Measurements from ENCODE around the gene KRT9.

The KRT9 gene

DNA sequence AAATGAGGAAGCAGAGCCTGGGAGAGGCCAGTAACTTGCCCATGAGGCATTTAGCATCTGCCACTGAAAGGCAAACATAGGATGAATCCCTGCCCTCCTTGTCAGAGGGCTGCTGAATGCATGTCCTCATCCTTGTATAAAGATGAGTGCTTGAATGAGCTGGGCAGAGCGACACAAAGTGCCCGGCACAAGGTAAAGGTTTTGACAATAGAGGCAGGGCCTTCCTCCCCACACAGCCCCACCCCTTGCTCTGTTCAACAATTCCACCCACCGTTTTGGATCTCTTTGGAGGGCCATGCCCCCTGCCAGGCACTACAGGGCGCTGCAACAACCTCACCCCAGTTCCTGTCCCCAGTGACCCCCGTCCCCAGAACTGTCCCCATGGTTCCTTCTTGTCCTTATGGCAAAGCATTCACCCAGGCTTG, 42.4 kb downstream of the KRT9 start:
- DNase-seq (ENCODE audit: low spot score): no peak

DNA sequence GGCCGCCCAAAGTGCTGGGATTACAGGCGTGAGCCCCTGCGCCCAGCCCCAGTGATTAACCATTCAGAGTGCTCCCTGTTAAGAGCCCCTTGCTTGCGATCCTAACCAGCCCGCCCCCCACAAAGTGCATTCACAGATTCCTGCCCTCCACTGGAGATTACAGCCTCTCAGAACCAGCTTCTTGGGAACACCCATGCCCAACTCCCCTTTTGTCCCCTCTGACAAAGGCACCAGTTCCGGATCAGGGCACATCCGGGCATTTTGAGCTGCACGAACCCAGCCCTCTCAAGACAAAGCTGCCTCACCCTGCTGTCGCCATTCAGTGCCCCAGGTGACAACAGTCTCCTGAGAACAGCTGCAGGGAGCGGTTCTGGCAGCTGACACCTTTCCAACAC, 42.9 kb downstream of the KRT9 start:
- DNase-seq (ENCODE audit: low spot score): no peak

DNA sequence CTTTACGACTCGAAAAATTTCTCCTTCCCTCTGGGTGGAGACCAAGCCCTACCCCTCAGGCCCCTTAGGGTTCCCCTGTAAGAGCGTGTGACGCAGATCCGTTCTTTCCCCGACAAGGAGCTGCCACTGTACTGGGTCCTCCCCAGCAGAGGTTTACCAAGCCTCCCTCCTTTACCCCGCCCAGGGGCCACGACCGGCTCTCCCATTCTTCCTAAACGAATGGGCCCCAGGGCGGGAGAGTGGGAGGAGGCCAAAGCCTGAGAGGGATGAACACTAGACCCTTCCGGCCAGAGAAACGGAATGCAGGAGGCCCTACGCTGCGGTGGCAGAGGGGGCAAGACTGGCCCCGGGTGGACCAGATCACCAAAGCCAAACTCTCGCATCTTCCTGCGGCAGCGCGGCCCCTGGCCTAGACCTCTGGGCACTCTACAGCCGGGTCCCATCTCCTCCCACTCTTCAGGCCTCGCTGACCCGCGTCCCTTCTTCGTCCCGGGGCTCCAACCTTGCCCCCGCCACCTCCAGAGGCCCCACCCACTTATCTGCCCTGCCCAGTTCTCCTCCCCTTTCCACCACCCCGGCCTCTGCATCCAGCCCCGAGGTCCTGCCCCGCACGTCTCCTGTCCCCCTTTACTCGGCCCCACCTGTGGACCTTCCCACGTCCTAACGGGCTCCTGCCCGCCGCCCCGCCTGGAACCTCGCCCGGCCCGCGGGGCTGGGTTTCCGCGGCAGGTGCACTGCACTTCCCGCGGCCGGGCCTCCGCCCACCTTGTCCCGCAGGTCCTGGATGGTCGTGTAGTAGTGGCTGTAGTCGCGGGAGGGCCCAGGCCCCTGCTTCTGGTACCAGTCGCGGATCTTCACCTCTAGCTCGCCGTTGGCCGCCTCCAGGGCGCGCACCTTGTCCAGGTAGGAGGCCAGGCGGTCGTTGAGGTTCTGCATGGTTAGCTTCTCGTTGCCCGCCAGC, 44.5 kb downstream of the KRT9 start:
- DNase-seq (ENCODE audit: low spot score): no peak

DNA sequence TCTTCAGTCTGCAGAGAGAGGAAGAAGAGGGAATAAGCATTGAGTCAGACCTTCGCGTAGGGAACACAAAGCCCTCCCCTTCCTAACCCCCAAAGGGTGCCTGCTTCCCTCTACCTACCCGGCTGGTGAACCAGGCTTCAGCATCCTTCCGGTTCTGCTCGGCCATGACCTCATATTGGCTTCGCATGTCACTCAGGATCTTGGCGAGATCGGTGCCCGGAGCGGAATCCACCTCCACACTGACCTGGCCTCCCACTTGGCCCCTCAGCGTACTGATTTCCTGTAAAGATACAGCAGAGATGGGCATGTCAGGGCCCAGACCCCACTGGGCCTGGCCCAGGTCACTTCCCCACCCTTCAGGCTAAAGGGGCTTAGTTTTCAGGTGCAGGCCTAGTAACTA, 47.6 kb downstream of the KRT9 start:
- no peak for DNase-seq (ENCODE audit: low spot score)

DNA sequence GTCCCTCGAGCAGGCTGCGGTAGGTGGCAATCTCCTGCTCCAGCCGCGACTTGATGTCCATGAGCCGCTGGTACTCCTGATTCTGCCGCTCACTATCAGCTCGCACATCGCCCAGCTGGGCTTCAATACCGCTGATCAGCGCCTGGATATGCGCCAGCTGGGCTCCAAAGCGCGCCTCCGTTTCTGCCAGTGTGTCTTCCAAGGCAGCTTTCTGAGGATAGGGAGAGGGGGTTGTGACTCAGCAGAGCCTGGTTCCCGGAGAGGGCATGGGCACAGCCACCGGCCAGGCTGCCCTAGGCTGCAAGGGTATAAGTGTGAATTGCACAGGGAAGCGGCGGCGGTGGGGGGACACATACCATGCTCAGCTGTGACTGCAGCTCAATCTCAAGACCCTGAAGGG, 48.1 kb downstream of the KRT9 start:
- DNase-seq (ENCODE audit: low spot score): no peak

DNA sequence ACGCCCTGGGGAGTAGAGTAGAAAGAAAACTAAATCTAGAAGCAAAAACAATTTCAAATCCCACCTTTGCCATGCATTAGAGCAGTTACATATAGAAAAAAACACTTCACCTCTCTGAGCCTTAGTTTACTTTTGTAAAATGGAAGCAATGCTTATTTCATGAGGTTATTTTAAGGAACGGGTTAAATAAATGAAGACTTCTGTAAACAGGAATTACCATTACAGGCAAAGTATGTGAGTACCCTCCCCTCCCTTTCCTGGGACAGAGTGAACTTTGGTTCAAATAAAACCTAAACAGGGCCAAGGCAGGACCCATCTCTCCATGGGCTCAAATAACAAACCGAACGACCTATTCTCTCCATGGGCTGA, 48.6 kb downstream of the KRT9 start:
- DNase-seq (ENCODE audit: low spot score): no peak

DNA sequence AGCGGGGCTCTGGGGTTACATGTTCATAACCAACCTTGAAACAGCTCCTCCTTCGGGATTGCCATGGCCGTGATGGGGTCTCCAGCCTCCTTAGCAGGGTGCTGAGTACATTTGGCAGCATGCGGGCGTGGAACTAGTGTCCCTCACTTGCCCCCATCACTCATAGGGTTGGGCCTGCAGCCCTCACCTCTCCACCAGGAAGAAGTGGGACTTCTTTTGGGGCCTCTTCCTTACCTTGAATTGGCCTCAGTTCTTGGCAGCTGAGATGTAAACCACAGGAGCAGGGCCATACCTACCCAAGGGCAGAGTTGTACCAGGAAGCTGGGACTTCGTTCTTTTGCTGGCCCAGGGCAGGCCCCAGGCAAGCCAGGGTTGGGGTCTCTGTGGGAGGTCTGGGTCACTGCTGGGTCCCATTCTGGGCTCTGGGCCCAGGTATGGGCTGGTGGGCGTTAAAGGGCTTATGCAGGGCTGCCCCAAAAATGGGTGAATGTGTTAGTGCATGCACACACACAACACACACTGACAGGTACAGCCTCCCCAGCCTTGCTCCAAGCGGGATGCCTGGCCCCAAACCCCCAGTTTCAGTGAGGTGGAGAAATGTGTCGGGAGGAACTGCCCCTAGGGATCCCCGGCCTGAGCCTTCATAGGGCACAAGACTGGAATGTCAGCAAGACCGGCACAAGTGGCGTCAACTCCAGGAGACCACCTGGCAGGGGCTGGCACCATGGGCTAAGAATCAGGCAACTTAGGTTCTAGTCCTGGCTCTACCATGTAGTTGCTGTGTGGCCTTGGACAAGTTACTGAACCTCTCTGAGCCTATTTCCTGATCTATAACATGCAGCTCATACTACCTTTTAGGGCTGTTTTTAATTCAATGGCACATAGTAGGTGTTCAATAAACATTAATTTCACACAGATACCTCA, 49.3 kb downstream of the KRT9 start:
- no peak for DNase-seq (ENCODE audit: low spot score)

DNA sequence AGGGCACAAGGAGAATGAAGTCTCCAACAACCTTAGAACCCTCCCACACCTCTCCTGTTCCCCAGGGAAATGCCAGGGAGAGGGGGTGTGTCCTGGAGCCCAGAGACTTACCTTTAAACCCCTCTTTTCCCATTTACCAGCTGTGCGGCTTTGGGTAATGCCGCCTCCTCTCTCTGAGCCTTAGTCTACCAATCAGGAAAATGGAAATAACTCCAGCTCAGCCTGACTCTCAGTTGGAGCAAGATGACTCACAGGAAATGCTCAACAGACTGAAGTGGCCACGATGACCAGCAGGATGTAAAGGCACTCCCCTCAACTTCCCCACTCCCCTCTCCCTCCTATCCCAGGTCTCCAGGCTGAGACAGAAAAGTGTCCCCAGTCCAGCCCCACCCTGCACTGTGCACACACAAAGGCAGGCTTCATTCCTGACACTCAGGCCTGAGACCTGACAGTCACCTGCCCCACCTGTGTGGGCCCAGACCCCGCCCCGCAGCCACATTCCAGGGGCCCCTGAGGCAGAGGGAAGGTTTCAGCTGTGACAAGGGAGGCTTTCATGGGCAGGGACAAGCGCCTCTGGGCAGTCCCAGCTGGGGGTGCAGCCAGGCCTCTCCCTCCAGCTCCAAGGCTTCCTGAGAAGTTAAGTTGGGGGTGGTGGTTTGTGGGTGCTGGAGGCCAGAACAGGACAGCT, 50.1 kb downstream of the KRT9 start:
- no peak for DNase-seq (ENCODE audit: low spot score)

DNA sequence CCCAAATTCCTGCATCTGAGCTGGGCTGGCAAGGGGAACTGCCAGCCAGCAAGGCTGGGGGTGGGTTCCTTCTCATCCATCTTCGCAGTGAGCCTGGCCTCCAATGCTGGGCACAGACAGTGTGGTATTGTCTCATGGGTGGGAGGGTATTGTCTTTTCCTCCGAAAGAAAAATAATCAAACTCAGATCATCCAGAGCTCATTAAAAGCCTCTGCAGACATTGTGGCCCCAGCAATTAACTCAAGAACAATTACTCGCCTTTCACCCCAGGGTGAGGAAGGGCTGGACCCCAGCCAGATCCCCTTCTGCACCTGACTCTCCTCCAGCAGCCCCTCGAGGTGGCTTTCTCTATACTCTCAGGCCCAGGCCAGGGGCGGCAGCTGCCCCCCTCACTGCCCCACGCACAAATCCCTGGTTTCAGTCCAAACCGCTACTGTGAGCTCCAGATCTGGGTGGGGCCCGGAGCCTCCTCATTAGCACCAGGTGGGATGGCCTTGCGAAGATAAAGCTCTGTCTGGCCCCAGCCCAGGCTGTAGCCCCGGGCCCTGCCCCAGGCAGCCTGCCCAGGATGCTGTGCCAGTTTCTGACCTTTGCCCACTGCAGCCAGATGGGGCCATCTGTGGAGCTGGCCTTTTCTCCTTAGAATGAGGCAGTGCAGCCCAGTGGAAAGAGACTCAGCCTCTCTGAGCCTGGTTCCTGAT, 50.9 kb downstream of the KRT9 start:
- DNase-seq (ENCODE audit: low spot score): no peak

DNA sequence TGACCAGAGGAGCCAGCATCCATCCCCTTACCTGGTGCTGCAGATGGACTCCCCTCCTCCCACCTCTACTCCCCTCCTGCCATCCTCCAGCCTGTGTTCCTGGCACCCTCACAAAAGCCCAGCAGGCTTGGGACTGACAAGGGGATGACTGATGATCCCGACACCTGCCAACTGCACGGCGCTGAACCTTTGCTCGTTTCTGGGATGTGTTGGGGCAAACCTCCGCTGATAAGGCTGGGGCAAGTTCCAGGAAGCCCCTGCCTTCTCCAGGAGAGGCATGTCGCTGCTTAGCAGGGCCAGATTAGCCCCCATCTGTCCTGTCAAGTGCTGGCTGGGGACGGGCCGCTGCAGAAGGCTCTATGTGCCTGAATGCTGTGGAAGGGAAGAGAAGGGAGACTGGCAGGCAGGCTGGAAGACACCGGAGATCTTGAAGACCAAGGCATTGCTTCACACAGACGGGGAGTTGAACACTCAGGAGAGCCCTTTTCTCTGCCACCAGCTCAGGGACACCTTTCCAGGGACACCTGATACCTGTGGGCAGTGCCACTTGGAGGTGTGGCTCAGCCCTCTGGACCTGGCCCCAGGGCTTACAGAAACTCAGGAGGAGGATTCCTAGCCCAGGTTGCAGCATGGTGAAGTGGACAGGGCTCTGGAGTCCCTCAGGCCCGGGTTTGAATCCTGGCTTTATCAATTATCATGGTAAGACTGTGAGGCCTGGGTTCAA, 52.2 kb downstream of the KRT9 start:
- DNase-seq (ENCODE audit: low spot score): no peak

DNA sequence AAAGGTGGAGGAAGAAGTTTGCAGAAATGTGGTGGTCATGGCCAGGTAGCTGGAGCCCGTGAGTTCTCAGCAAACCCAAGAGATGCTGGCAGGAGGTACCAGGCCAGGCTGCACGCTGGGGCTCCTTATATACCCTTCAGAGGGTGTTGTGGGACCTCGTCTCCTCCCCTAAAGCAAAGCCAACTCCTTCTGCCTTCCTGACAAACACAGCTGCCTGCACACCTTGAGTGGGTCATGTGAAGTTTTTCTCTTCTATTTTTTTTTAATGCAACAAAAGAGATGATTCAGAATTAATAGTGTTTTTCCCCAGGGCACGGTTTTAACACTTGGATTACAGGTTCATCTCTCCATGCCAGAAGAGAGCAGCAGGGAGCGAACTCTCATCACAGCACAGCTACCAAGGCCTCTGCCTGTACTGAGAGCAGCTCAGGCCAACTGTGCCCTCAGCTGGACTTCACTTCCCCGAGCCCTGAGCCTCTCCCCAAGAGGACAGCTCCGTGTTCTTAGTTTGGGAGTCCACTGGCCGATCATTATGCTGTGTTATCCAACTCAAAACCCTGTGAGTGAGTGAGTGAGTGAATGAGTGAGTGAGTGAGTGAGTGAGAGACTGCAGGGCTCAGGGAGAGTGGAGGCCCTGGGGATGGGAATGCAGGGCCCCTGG, 52.9 kb downstream of the KRT9 start, which contains the start of gene KRT15:
Gene KRT15 (minus strand): TSS at position 102 of the 661 bp plus-strand sequence. CDS start 63 bp downstream, at position 39.
- no peak for DNase-seq (ENCODE audit: low spot score)

DNA sequence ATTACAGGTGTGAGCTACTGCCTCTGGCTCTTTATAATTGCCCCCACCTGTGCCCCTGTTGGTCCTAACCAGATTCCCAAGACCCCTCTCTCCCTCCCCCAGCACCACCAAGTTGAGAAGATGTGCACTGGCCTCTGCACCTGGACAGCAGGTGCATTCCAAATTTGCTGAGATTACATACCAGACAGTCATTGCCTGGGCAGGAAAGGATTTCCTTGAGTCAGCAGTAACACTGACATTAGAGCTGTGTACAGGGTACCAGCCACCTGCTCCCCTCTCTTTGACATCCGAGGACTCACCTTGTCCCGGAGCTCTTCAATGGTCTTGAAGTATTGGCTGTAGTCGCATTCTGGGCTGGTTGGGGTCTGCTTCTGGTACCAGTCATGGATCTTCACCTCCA, 53.8 kb downstream of the KRT9 start:
- DNase-seq (ENCODE audit: low spot score): no peak

DNA sequence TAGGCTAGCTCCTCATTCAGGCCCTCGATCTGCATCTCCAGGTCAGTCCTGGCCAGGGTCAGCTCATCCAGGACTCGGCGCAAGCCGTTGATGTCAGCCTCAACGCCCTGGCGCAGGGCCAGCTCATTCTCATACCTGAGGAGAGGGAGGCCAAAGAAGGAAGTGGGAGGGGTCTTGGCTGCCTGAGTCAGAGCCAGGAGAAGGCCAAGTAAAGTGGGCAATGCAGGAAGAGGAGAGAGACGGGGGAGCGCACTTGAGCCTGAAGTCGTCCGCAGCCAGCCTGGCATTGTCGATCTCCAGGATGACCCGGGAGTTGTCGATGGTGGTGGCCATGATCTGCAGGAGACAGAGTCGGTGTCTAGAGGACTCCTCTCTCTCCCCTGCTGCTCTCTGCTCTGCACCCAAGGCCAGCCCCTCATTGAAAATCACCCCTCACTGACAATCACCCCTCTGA, 55.0 kb downstream of the KRT9 start:
- DNase-seq (ENCODE audit: low spot score): no peak

DNA sequence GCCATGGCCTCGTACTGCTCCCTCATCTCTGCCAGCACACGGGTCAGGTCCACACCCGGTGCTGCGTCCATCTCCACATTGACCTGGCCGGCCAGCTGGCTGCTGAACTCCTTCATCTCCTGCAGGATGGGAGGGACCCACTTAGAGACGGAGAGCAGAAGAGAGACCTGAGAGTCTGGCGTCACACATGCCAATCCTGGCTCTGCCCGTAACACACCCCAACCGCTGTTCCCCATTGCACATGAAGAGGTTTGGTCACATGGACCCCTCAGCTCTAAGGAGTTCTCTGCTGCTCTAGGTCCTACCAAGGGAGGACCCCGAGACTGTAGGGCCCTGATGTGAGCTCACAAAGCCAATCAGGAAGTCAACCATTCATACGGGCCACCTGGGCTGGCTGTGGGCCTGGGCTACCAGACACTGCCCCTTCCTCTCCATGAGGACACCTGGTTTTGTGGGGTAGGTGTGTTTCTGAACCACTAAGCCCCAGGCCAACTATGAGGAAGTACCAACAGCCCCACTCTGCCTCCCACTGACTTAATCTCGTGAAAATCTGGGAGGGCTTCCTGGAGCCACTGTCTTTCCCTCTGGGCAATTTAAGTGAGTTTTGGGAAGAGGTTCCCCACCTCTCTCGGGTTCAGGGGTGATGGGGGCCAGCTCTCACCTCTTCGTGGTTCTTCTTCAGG, 55.6 kb downstream of the KRT9 start:
- DNase-seq (ENCODE audit: low spot score): no peak
